ENCODE measurements around the gene ZNF516.

DNA sequence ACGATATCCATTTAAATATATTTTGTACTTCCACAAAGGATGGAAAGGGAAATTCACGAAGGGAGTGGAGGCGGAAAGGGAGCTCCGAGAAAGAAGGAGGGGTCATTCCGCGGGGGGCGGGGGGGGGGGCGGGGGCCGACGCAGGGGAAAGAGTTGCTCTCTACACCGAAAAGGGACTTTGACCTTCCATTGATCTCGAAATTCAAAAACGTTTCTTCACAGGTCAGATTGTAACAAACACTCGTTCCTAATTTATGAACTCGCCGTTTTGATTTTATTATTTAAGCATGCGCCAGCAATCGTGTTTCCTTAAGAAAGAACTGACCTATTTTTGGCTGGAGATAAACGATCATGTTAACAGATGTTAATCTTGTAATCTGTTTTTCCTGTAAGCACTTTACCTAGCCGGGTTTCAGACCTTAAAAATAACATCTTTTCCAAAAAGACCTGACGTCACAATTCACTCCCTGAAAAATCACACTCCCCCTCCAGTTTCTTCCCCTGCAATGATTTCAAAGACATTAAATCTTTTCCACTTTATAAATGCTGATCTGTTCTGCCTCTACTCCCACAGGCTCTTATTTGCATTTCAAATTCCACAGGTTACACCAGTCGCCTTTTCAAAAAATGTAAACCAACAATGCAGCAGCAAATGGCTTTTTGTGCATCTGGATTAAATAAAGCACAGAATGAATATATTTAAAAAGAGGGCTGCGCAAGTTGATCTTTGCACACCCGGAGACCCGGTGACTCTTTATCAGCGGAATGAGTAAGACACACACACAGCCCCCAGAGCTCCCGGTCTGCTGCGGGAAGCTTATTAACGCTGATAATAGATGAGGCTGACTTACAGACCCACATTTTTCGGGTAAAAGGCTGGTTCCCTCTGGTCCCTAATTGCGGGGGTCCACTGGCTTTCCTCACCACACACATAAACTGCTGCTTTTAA lies 1.6 kb downstream of the ZNF516 start:
- no peak for TF ChIP-seq POLR2A (IDR thresholded peaks at IDR 0.05; ENCODE audit: low read depth, low read length)
- no peak for TF ChIP-seq POLR2AphosphoS5 (IDR thresholded peaks at IDR 0.05; ENCODE audit: low read depth, low read length)
- TF ChIP-seq TAF1 (IDR thresholded peaks at IDR 0.05; ENCODE audit: borderline replicate concordance, low read depth, low read length) = no peak

All from GM12892 (cell line).